ENCODE results near the gene TMEM179. TPM values are rescaled to one million over a fixed set of nuclear protein-coding genes. Genes with fewer than 3 reads are reported as not detected.

The TMEM179 gene
- total RNA-seq, 1 experiment from 2014 or later: 11.4 TPM

DNA sequence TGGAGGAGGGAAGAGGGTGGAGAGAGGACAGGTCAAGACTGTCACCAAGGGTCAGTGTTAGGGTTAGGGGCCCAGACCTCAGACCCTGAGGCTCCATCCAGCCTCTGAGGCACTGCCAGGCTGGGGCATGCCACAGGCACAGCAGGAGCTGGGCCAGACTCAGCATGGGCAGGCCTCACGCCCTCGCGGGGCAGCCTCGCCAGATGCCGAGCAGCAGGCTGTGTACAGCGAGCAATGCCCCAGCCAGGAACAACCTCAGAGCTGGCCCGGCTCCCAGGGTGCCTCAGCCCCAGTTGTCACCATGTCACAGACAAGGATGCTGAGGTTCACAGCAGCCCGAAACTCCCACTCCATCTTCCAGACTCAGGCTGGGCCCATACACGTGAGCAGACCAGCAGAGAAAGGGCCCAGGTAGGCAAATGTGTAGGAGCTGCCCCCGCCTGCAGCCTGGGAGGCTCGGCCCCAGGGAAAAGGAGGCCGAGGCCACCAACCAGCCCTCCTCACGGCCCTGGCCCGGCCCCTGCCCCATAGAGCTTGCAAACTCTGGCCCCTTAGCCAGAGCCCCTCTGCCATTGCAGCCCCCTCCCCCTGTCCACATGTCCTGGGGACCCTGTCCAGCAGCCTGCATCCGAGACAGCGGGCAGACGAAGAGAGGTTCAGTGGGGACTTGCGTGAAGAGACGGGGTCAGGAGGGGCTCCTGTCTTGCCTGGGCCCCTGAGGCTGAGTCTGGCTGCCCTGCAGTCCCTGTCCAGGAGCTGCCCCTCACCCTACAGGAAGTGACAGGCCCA is 17.5 kb downstream of the TMEM179 start:
- Histone ChIP-seq H3K27ac (ENCODE audit: insufficient read length, low read depth, low read length) (no peak overlapping the region), H3K4me2 (ENCODE audit: insufficient read depth, insufficient read length, low read length) (no peak overlapping the region), H4K20me1 (ENCODE audit: control insufficient read depth, insufficient read depth, insufficient read length) (no peaks in the 10 kb centered on the region), H2AFZ (ENCODE audit: low read length) (no peak overlapping the region), H2BK120ac (ENCODE audit: low read depth, low read length, poor library complexity, severe bottlenecking) (no peak overlapping the region), H3K56ac (ENCODE audit: insufficient read length, low read depth, low read length) (no peak overlapping the region), H3K4me1 (ENCODE audit: insufficient read depth, low read length) (no peaks in the 10 kb centered on the region), H2BK5ac (ENCODE audit: insufficient read length, low read length) (no peak overlapping the region), H3K27me3 (ENCODE audit: insufficient read depth, low read length) (no peaks in the 10 kb centered on the region), H4K8ac (replicated peaks; ENCODE audit: insufficient read length, low read depth, low read length) (no peak overlapping the region), H2AK5ac (ENCODE audit: insufficient read length, low read length) (no peak overlapping the region), H3K14ac (ENCODE audit: insufficient read depth, low read length) (no peak overlapping the region), H2BK15ac (ENCODE audit: low read depth, low read length) (no peak overlapping the region), H3K79me2 (ENCODE audit: insufficient read depth, low read length) (no peaks in the 10 kb centered on the region), H3T11ph (ENCODE audit: low read length) (no peak overlapping the region), H3K9ac (ENCODE audit: extremely low read depth, insufficient read length, low read length) (no peak overlapping the region), H3K23ac (ENCODE audit: insufficient read length, low read depth, low read length) (no peak overlapping the region), H3K79me1 (ENCODE audit: insufficient read depth, low read depth, low read length, poor library complexity, severe bottlenecking) (no peaks in the 10 kb centered on the region), H2BK20ac (ENCODE audit: low read depth, low read length, poor library complexity, severe bottlenecking) (no peak overlapping the region), H3K18ac (ENCODE audit: insufficient read length, low read depth, low read length) (no peak overlapping the region), H4K91ac (ENCODE audit: insufficient read length, low read depth, low read length) (no peak overlapping the region), H3K23me2 (ENCODE audit: insufficient read length, low read depth, low read length, poor library complexity, severe bottlenecking) (no peaks in the 10 kb centered on the region), H3K9me3 (ENCODE audit: control insufficient read depth, low read depth, low read length) (no peaks in the 10 kb centered on the region), H2BK12ac (ENCODE audit: insufficient read length, low read depth, low read length) (no peak overlapping the region), H3K4ac (ENCODE audit: low read depth, low read length) (no peak overlapping the region), H4K5ac (ENCODE audit: insufficient read length, low read depth, low read length) (no peak overlapping the region)
- Mint-ChIP-seq H3K27ac (no peak overlapping the region), H3K27me3 (ENCODE audit: low read depth) (peaks cover 4% of the 10 kb centered on the region), H3K4me3 (no peak overlapping the region), H3K4me1 (peaks cover 0 to 9% of the 10 kb centered on the region in 2 experiments; a peak in 3 of 4 replicates), H3K9me3 (no peaks in the 10 kb centered on the region; a peak in 1 of 5 replicates), H3K36me3 (ENCODE audit: insufficient read depth in 1 of 3, low read depth in 3 of 3) (no peaks in the 10 kb centered on the region)
- TF ChIP-seq, protein P1, sequence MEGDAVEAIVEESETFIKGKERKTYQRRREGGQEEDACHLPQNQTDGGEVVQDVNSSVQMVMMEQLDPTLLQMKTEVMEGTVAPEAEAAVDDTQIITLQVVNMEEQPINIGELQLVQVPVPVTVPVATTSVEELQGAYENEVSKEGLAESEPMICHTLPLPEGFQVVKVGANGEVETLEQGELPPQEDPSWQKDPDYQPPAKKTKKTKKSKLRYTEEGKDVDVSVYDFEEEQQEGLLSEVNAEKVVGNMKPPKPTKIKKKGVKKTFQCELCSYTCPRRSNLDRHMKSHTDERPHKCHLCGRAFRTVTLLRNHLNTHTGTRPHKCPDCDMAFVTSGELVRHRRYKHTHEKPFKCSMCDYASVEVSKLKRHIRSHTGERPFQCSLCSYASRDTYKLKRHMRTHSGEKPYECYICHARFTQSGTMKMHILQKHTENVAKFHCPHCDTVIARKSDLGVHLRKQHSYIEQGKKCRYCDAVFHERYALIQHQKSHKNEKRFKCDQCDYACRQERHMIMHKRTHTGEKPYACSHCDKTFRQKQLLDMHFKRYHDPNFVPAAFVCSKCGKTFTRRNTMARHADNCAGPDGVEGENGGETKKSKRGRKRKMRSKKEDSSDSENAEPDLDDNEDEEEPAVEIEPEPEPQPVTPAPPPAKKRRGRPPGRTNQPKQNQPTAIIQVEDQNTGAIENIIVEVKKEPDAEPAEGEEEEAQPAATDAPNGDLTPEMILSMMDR (conservative IDR thresholded peaks at IDR 0.05): no peak
- DNase-seq: no peak
- WGBS (ENCODE audit: extremely low coverage, insufficient read length, low lambda C conversion rate): no CpG with 5 or more reads among the region's 19 CpGs

Measured in H9 (cell line).